Small intestine (tissue), 7 donors: ENCODE measurements around the gene LRMDA. TPM values are rescaled to one million over a fixed set of nuclear protein-coding genes. Genes with fewer than 3 reads are reported as not detected.

Experiments
- DNase-seq, 2 donors: peaks; one replicate each; pipeline versions ENCODE4 v3.0.0 to v3.0.0-alpha.2; 2013
- FAIRE-seq: peaks from 2 replicates; lab custom pipeline; 2012; peaks lifted over from hg19 to GRCh38; lab: Jason Lieb, UNC
- H3K27ac ChIP-seq, 3 donors: one replicate each; pipeline ENCODE4 v1.5.1; 2013; ENCODE audit warnings: low read length in 2 of 3, mild to moderate bottlenecking in 2 of 3, control low read depth in 1 of 3, inconsistent platforms in 1 of 3, low read depth in 1 of 3, moderate library complexity in 1 of 3
- H3K27me3 ChIP-seq, 3 donors: one replicate each; pipeline ENCODE4 v1.6.1; 2013; ENCODE audit warnings: low read length in 3 of 3, inconsistent platforms in 1 of 3; ENCODE audit not compliant: control insufficient read depth in 3 of 3, insufficient read depth in 3 of 3
- H3K36me3 ChIP-seq, 3 donors: one replicate each; pipeline ENCODE4 v1.6.1; 2013; ENCODE audit warnings: low read length in 3 of 3, inconsistent platforms in 1 of 3, low read depth in 1 of 3, mild to moderate bottlenecking in 1 of 3, moderate library complexity in 1 of 3; ENCODE audit not compliant: control insufficient read depth in 3 of 3, insufficient read depth in 2 of 3
- H3K4me1 ChIP-seq, 3 donors: one replicate each; pipeline ENCODE4 v1.6.1; 2013; ENCODE audit warnings: low read length in 2 of 3, inconsistent platforms in 1 of 3, low read depth in 1 of 3, mild to moderate bottlenecking in 1 of 3, moderate library complexity in 1 of 3; ENCODE audit not compliant: control insufficient read depth in 3 of 3, insufficient read depth in 2 of 3
- H3K4me3 ChIP-seq, 3 donors: one replicate each; pipeline ENCODE4 v1.5.1; 2013; ENCODE audit warnings: low read length in 3 of 3, control low read depth in 1 of 3, inconsistent platforms in 1 of 3, low read depth in 1 of 3, mild to moderate bottlenecking in 1 of 3, moderate library complexity in 1 of 3
- H3K9me3 ChIP-seq, 2 donors: one replicate each; pipeline ENCODE4 v1.6.1; 2013; ENCODE audit warnings: low read depth in 1 of 2, low read length in 1 of 2; ENCODE audit not compliant: control insufficient read depth in 2 of 2, insufficient read depth in 1 of 2
- WGBS, 3 donors: extraction: QIAGEN DNeasy Blood & Tissue Kit; methylation state at CpG; one replicate each; pipeline ENCODE4 v1.1.7; 2013; 5-methylcytosine and 5-hydroxymethylcytosine counted together
- polyA plus RNA-seq, 4 donors: library from polyadenylated mRNA; stranded (reverse) in 3 of 4; unstranded in 1 of 4; fragments of 200-250 nt in 3 of 4; fragments of 120-200 nt in 1 of 4; gene quantifications; one replicate each; pipeline versions ENCODE4 v1.2.1 to v1.2.3, GENCODE V29; 2013
- donor health status: healthy with polysubstance abuse.
- donor health status: control.
- donor health status: control.
- donor health status: Bipolar disorder and iron deficiency.
- donor health status: healthy.

LRMDA gene
- polyA plus RNA-seq, 4 donors: 5.6 to 16.2 (median 6.0) TPM; not detected in 1

- WGBS, 3 donors: 55 to 81% (median 63%) methylated on average over 5 of the region's 5 CpGs
- H3K36me3 ChIP-seq: no peaks in the 10 kb centered on the region
- DNase-seq: peak in 1 of 2 donors; percentile 15
- H3K4me1 ChIP-seq: peaks cover 0 to 30% (median 0%) of the 10 kb centered on the region in 3 donors
- peak overlapping the region in 1 of 3 donors; percentile 52 for H3K4me3 ChIP-seq
- no peaks in the 10 kb centered on the region for H3K9me3 ChIP-seq
- H3K27ac ChIP-seq: no peak overlapping the region
- H3K27me3 ChIP-seq: no peaks in the 10 kb centered on the region
- FAIRE-seq: no peak
Measured at GRCh38 chr10:75432176-75432575, 752 bp downstream of the LRMDA start.

- no peaks in the 10 kb centered on the region for H3K9me3 ChIP-seq
- H3K4me3 ChIP-seq: no peak overlapping the region
- H3K27ac ChIP-seq: no peak overlapping the region
- no peak for DNase-seq
- WGBS, 3 donors: 58 to 72% (median 64%) methylated on average over 5 of the region's 5 CpGs
- no peaks in the 10 kb centered on the region for H3K27me3 ChIP-seq
- H3K36me3 ChIP-seq: peaks cover 0 to 2% (median 0%) of the 10 kb centered on the region in 3 donors
- H3K4me1 ChIP-seq: peaks cover 0 to 30% (median 0%) of the 10 kb centered on the region in 3 donors
- no peak for FAIRE-seq
Measured at GRCh38 chr10:75432763-75433162, 1.3 kb downstream of the LRMDA start.

GRCh38 chr10:75433216-75433615, 1.8 kb downstream of the LRMDA start:
- no peaks in the 10 kb centered on the region for H3K27me3 ChIP-seq
- peaks cover 0 to 30% (median 0%) of the 10 kb centered on the region in 3 donors for H3K4me1 ChIP-seq
- H3K36me3 ChIP-seq: peaks cover 0 to 2% (median 0%) of the 10 kb centered on the region in 3 donors
- H3K4me3 ChIP-seq: no peak overlapping the region
- H3K9me3 ChIP-seq: no peaks in the 10 kb centered on the region
- H3K27ac ChIP-seq: no peak overlapping the region
- 79 to 84% (median 80%) methylated on average over 8 of the region's 8 CpGs for WGBS, 3 donors
- no peak for DNase-seq
- FAIRE-seq: no peak

GRCh38 chr10:75434291-75434690, 2.9 kb downstream of the LRMDA start:
- no peaks in the 10 kb centered on the region for H3K9me3 ChIP-seq
- no peak overlapping the region for H3K4me3 ChIP-seq
- FAIRE-seq (no peak), DNase-seq (no peak)
- H3K27ac ChIP-seq: no peak overlapping the region
- H3K36me3 ChIP-seq: peaks cover 0 to 2% (median 0%) of the 10 kb centered on the region in 3 donors
- no peaks in the 10 kb centered on the region for H3K27me3 ChIP-seq
- H3K4me1 ChIP-seq: peaks cover 0 to 26% (median 0%) of the 10 kb centered on the region in 3 donors
- WGBS, 3 donors: 91 to 96% (median 92%) methylated on average over 8 of the region's 8 CpGs

GRCh38 chr10:75435291-75435690, 3.9 kb downstream of the LRMDA start:
- no peak for DNase-seq
- Histone ChIP-seq H3K9me3 (no peaks in the 10 kb centered on the region), H3K4me1 (peaks cover 0 to 17% (median 0%) of the 10 kb centered on the region in 3 donors), H3K36me3 (peaks cover 0 to 5% (median 0%) of the 10 kb centered on the region in 3 donors), H3K4me3 (no peak overlapping the region), H3K27me3 (no peaks in the 10 kb centered on the region), H3K27ac (no peak overlapping the region)
- no peak for FAIRE-seq
- WGBS, 3 donors: 85 to 91% (median 87%) methylated on average over 2 of the region's 2 CpGs

GRCh38 chr10:75436896-75437295, 5.5 kb downstream of the LRMDA start:
- no peak for FAIRE-seq
- no peak overlapping the region for H3K4me3 ChIP-seq
- H3K4me1 ChIP-seq: peaks cover 0 to 15% (median 0%) of the 10 kb centered on the region in 3 donors

GRCh38 chr10:75437693-75438092, 6.3 kb downstream of the LRMDA start:
- H3K36me3 ChIP-seq: peaks cover 0 to 5% (median 0%) of the 10 kb centered on the region in 3 donors
- FAIRE-seq: no peak
- H3K27me3 ChIP-seq: no peaks in the 10 kb centered on the region
- H3K9me3 ChIP-seq: no peaks in the 10 kb centered on the region
- WGBS, 3 donors: 84 to 93% (median 92%) methylated on average over 3 of the region's 3 CpGs
- no peak overlapping the region for H3K4me3 ChIP-seq
- no peak for DNase-seq
- peaks cover 0 to 12% (median 0%) of the 10 kb centered on the region in 3 donors for H3K4me1 ChIP-seq
- no peak overlapping the region for H3K27ac ChIP-seq

More at GRCh38 chr10:75436896-75437295, 5.5 kb downstream of the LRMDA start:
- Histone ChIP-seq H3K27me3 (no peaks in the 10 kb centered on the region), H3K9me3 (no peaks in the 10 kb centered on the region), H3K27ac (no peak overlapping the region), H3K36me3 (peaks cover 0 to 5% (median 0%) of the 10 kb centered on the region in 3 donors)
- DNase-seq: no peak

GRCh38 chr10:75438275-75438674, 6.9 kb downstream of the LRMDA start:
- FAIRE-seq (no peak), DNase-seq (no peak)
- peaks cover 0 to 6% (median 0%) of the 10 kb centered on the region in 3 donors for H3K4me1 ChIP-seq
- 84 to 89% (median 89%) methylated on average over 3 of the region's 3 CpGs for WGBS, 3 donors
- H3K9me3 ChIP-seq: no peaks in the 10 kb centered on the region
- H3K27me3 ChIP-seq: no peaks in the 10 kb centered on the region
- peaks cover 0 to 5% (median 0%) of the 10 kb centered on the region in 3 donors for H3K36me3 ChIP-seq
- H3K27ac ChIP-seq: no peak overlapping the region
- H3K4me3 ChIP-seq: no peak overlapping the region

- 86 to 94% (median 88%) methylated on average over 4 of the region's 4 CpGs for WGBS, 3 donors
- FAIRE-seq: no peak
- H3K4me1 ChIP-seq: peaks cover 0 to 6% (median 0%) of the 10 kb centered on the region in 3 donors
Measured at GRCh38 chr10:75439811-75440210, 8.4 kb downstream of the LRMDA start.

More at GRCh38 chr10:75439811-75440210, 8.4 kb downstream of the LRMDA start:
- H3K36me3 ChIP-seq: peaks cover 0 to 5% (median 0%) of the 10 kb centered on the region in 3 donors
- no peak overlapping the region for H3K27ac ChIP-seq
- H3K9me3 ChIP-seq: peaks cover 0 to 7% of the 10 kb centered on the region in 2 donors
- H3K27me3 ChIP-seq: no peaks in the 10 kb centered on the region
- no peak overlapping the region for H3K4me3 ChIP-seq
- DNase-seq: no peak
